Measurements from ENCODE around the gene HIPK2.

- no peak for TF ChIP-seq EZH2 (IDR thresholded peaks at IDR 0.05; ENCODE audit: borderline replicate concordance, low read length)
- TF ChIP-seq, protein P1, sequence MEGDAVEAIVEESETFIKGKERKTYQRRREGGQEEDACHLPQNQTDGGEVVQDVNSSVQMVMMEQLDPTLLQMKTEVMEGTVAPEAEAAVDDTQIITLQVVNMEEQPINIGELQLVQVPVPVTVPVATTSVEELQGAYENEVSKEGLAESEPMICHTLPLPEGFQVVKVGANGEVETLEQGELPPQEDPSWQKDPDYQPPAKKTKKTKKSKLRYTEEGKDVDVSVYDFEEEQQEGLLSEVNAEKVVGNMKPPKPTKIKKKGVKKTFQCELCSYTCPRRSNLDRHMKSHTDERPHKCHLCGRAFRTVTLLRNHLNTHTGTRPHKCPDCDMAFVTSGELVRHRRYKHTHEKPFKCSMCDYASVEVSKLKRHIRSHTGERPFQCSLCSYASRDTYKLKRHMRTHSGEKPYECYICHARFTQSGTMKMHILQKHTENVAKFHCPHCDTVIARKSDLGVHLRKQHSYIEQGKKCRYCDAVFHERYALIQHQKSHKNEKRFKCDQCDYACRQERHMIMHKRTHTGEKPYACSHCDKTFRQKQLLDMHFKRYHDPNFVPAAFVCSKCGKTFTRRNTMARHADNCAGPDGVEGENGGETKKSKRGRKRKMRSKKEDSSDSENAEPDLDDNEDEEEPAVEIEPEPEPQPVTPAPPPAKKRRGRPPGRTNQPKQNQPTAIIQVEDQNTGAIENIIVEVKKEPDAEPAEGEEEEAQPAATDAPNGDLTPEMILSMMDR (IDR thresholded peaks at IDR 0.05; ENCODE audit: low read length) = no peak
Measured at GRCh38 chr7:139725077-139725476, 52.7 kb downstream of the HIPK2 start.

Measured in OCI-LY1 (cell line).